Measurements from ENCODE around the gene CHST15. TPM values are rescaled to one million over a fixed set of nuclear protein-coding genes. Genes with fewer than 3 reads are reported as not detected.

Gene CHST15
- total and polyA plus RNA-seq, 7 donors: 2.4 to 57.9 (median 29.9) TPM

DNA sequence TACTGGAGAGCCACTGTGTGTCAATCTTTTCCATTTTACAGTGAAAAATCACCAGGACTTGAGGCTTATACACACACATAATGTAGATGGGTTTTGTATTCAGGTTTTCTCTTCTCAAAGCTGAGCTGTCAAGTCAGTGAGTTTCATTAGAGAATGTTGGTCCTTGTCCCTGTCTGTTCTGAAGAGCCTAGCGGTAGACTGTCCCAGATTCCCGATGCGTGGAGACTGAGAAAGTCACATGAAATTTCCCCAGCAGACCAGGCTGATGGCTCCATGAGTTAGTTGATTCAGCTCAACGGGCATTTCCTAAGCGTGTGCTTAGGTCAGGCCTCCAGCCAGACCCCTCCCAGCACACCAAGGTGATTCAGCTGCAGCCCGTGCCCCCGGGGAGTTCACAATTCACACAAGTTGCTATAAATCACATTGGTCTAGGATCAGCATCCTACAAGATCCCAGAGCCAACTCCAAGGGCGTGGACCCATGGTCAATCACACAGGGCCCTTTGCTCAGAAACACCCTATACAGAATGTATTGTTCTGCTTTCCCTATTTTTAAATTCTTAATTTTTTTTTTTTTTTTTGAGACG is 17.2 kb downstream of the CHST15 start:
- no peak for TF ChIP-seq POLR2AphosphoS5 (IDR thresholded peaks at IDR 0.05)
- no peak for TF ChIP-seq EP300 (IDR thresholded peaks at IDR 0.05)
- no peak for TF ChIP-seq POLR2A (IDR thresholded peaks at IDR 0.05)
- TF ChIP-seq, protein P1, sequence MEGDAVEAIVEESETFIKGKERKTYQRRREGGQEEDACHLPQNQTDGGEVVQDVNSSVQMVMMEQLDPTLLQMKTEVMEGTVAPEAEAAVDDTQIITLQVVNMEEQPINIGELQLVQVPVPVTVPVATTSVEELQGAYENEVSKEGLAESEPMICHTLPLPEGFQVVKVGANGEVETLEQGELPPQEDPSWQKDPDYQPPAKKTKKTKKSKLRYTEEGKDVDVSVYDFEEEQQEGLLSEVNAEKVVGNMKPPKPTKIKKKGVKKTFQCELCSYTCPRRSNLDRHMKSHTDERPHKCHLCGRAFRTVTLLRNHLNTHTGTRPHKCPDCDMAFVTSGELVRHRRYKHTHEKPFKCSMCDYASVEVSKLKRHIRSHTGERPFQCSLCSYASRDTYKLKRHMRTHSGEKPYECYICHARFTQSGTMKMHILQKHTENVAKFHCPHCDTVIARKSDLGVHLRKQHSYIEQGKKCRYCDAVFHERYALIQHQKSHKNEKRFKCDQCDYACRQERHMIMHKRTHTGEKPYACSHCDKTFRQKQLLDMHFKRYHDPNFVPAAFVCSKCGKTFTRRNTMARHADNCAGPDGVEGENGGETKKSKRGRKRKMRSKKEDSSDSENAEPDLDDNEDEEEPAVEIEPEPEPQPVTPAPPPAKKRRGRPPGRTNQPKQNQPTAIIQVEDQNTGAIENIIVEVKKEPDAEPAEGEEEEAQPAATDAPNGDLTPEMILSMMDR (IDR thresholded peaks at IDR 0.05): no peak
- no peak for DNase-seq
- no peaks in the 10 kb centered on the region for H3K9me3 ChIP-seq
- peaks cover 0 to 90% (median 58%) of the 10 kb centered on the region in 4 donors for H3K4me1 ChIP-seq
- no peak overlapping the region for H3K4me3 ChIP-seq
- intact Hi-C loops (cut with DNase I): no loop called here
- no peaks in the 10 kb centered on the region for H3K36me3 ChIP-seq
- peak overlapping the region; percentile 50 to 77 (median 67) for H3K27ac ChIP-seq
- H3K27me3 ChIP-seq: no peaks in the 10 kb centered on the region
- WGBS, 2 donors: 82 to 85% methylated on average over 9 of the region's 9 CpGs

DNA sequence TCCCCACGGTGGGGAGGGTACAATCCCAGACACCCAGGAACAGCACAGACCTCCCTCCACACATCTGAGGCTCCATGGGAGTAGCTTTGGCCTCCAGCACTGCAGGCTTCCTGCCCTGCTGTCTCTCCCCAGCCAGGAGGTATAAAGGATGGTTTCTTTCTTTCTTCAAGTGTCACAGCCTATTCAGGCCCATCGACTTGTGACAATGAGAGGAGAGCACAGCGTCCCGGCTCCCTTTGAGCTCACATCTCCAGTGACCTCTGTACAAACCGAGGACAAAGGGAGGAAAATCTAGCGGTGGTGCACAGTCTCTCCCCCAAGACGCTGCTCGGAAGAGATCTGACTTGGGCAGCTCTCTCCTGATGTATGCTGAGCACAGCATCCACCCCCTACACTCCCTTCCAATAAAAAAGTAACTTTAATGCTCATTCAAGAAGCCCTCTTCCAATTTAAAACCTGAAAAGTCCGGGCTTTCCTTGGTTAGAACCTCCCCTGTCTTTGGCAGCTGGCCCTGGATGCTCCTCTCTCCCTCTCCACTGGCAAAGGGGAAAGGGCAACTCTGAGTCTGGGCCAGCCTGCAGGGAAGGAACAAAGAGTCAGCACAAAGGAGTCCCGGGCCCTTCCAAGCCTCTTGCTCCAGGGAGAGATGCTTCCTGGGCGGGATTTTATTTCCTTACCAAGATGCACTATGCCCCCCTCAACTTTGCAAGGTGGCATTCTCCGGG is 18.0 kb downstream of the CHST15 start:
- Histone ChIP-seq H3K9me3 (no peaks in the 10 kb centered on the region), H3K27ac (peak overlapping the region; percentile 50 to 77 (median 67)), H3K36me3 (no peaks in the 10 kb centered on the region), H3K4me3 (no peak overlapping the region), H3K27me3 (no peaks in the 10 kb centered on the region), H3K4me1 (peaks cover 0 to 82% (median 52%) of the 10 kb centered on the region in 4 donors)
- intact Hi-C loops (cut with DNase I): no loop called here
- 54 to 68% methylated on average over 12 of the region's 12 CpGs for WGBS, 2 donors
- peak; percentile 79 for DNase-seq
- TF ChIP-seq POLR2A (IDR thresholded peaks at IDR 0.05) (no peak), POLR2AphosphoS5 (IDR thresholded peaks at IDR 0.05) (no peak), EP300 (IDR thresholded peaks at IDR 0.05) (no peak)

GRCh38 chr10:124074501-124075109 is 18.8 kb downstream of the CHST15 start:
- Histone ChIP-seq H3K36me3 (no peaks in the 10 kb centered on the region), H3K27ac (peak overlapping the region; percentile 50 to 77 (median 67)), H3K27me3 (no peaks in the 10 kb centered on the region), H3K9me3 (no peaks in the 10 kb centered on the region), H3K4me3 (no peak overlapping the region), H3K4me1 (peaks cover 0 to 79% (median 46%) of the 10 kb centered on the region in 4 donors)
- 62 to 85% methylated on average over 12 of the region's 12 CpGs for WGBS, 2 donors
- TF ChIP-seq EP300 (IDR thresholded peaks at IDR 0.05) (no peak), POLR2A (IDR thresholded peaks at IDR 0.05) (no peak)
- TF ChIP-seq, protein P1 (IDR thresholded peaks at IDR 0.05): no peak
- DNase-seq: no peak
- intact Hi-C loops (cut with DNase I): no loop called here

DNA sequence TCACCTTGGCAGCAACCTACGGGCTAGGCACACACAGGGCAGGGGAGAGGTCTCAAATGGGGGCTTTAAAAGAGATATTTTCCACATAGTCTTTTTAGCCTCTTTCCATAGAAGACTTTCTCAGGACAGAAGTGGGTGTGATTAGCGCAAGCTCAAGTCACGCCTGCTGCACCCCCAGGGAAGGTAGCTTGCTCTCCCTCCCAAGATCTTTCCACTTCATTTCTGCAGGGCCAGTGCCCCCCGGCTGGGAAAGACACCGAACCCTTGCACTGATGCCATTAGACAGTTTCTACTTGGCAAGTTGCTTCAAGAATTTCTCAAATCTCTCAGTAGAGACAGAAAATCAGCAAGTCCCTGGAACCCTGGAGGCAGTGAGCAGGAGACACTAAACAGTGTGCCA is 19.4 kb downstream of the CHST15 start:
- TF ChIP-seq EP300 (IDR thresholded peaks at IDR 0.05) (no peak), POLR2A (IDR thresholded peaks at IDR 0.05) (no peak), POLR2AphosphoS5 (IDR thresholded peaks at IDR 0.05) (no peak)
- TF ChIP-seq, protein P1 (IDR thresholded peaks at IDR 0.05): no peak
- H3K4me1 ChIP-seq: peaks cover 0 to 80% (median 42%) of the 10 kb centered on the region in 4 donors
- intact Hi-C loops (cut with DNase I): no loop called here

GRCh38 chr10:124072541-124072940 is 20.9 kb downstream of the CHST15 start:
- H3K27me3 ChIP-seq: no peaks in the 10 kb centered on the region
- WGBS, 2 donors: 57 to 67% methylated on average over 3 of the region's 3 CpGs
- H3K4me1 ChIP-seq: peaks cover 0 to 75% (median 36%) of the 10 kb centered on the region in 4 donors
- TF ChIP-seq POLR2AphosphoS5 (IDR thresholded peaks at IDR 0.05) (no peak), POLR2A (IDR thresholded peaks at IDR 0.05) (no peak), EP300 (IDR thresholded peaks at IDR 0.05) (no peak)
- TF ChIP-seq, protein P1 (IDR thresholded peaks at IDR 0.05): no peak
- H3K27ac ChIP-seq: no peak overlapping the region
- H3K36me3 ChIP-seq: no peaks in the 10 kb centered on the region
- DNase-seq: no peak
- H3K9me3 ChIP-seq: no peaks in the 10 kb centered on the region
- H3K4me3 ChIP-seq: no peak overlapping the region
- intact Hi-C loops (cut with DNase I): no loop called here

More for the DNA sequence above, 19.4 kb downstream of the CHST15 start:
- 88 to 92% methylated on average over 5 of the region's 5 CpGs for WGBS, 2 donors
- peak overlapping the region in 2 of 4 donors; percentile 76 to 77 for H3K27ac ChIP-seq
- no peaks in the 10 kb centered on the region for H3K9me3 ChIP-seq
- H3K36me3 ChIP-seq: no peaks in the 10 kb centered on the region
- no peak overlapping the region for H3K4me3 ChIP-seq
- H3K27me3 ChIP-seq: no peaks in the 10 kb centered on the region
- no peak for DNase-seq

Measured in sigmoid colon (tissue), 7 donors.